HepG2 (cell line): Measurements from ENCODE around the gene CDK13. TPM values are rescaled to one million over a fixed set of nuclear protein-coding genes. Genes with fewer than 3 reads are reported as not detected.

ENCODE experiments used
- ATAC-seq: fragments of 200-7000 bp; cut with Tn5 transposase; 3 replicates; pipeline ENCODE4 v1.9.1; 2020; ENCODE audit warnings: mild to moderate bottlenecking, moderate library complexity
- BruUV-seq: library from RNA; stranded (reverse); fragments of 400-500 nt; replicated peaks from 2 replicates; lab custom pipeline; 2021; lab: Mats Ljungman, UMichigan
- CTCF ChIA-PET: fragments of 300-600 bp; formaldehyde crosslinking; extraction: SDS; loops from one replicate; lab custom pipeline; 2021; ENCODE audit warnings: low total read pairs, inconsistent platforms, low intra/inter-chr PET ratio; lab: Yijun Ruan, JAX
- POLR2A ChIA-PET: fragments of 350-600 bp; sonication (Branson Sonifier 250); formaldehyde crosslinking; loops from one replicate; lab custom pipeline; 2020; ENCODE audit warnings: antibody characterized with exemption, inconsistent platforms; lab: Yijun Ruan, JAX
- DNase-seq: peaks from one replicate; pipeline ENCODE4 v3.0.0-alpha.2; 2015; ENCODE audit warnings: low spot score
- FAIRE-seq: peaks from 3 replicates; lab custom pipeline; 2011; peaks lifted over from hg19 to GRCh38; lab: Jason Lieb, UNC
- H2AFZ ChIP-seq: one replicate; pipeline ENCODE4 v1.6.1; 2011; ENCODE audit warnings: low read length, inconsistent platforms
- H3K27ac ChIP-seq: fragments of 300-600 bp; 3 replicates; pipeline ENCODE4 v1.8.0; 2011; ENCODE audit warnings: mixed run types, mild to moderate bottlenecking, mixed read lengths, low read length, inconsistent platforms; ENCODE audit not compliant: insufficient read depth; ENCODE audit errors: extremely low read length
- H3K27me3 ChIP-seq, 2 experiments: fragments of 200-600 bp in 1 of 2; 2 replicates in 1 of 2; 3 replicates in 1 of 2; pipeline versions ENCODE4 v1.6.0 to v1.8.0; 2011; ENCODE audit warnings: low read length in 2 of 2, mild to moderate bottlenecking in 2 of 2, moderate library complexity in 2 of 2, inconsistent platforms in 1 of 2; ENCODE audit not compliant: insufficient read depth in 2 of 2, control insufficient read depth in 1 of 2
- H3K36me3 ChIP-seq, 2 experiments: fragments of 200-600 bp in 1 of 2; replicated peaks in 1 of 2; 2 replicates in 1 of 2; 3 replicates in 1 of 2; pipeline versions ENCODE4 v1.5.1 to v1.8.0; 2011; ENCODE audit warnings: low read length in 2 of 2, inconsistent platforms in 1 of 2; ENCODE audit not compliant: insufficient read depth in 2 of 2, control insufficient read depth in 1 of 2
- H3K4me1 ChIP-seq: 2 replicates; pipeline ENCODE4 v1.5.1; 2012; ENCODE audit warnings: low read length, inconsistent platforms; ENCODE audit not compliant: insufficient read depth
- H3K4me2 ChIP-seq: 2 replicates; pipeline ENCODE4 v1.6.0; 2011; ENCODE audit warnings: low read depth, low read length, inconsistent platforms
- H3K4me3 ChIP-seq, 3 experiments: fragments of 200-600 bp in 1 of 3; sonication (generic), shearing (Covaris generic) in 1 of 3; replicated peaks in 1 of 3; 2 replicates each; pipeline ENCODE4 v1.5.1; 2011 to 2016; ENCODE audit warnings: low read length in 3 of 3, inconsistent platforms in 2 of 3, low read depth in 2 of 3, mild to moderate bottlenecking in 2 of 3, control low read depth in 1 of 3, mixed read lengths in 1 of 3; ENCODE audit not compliant: insufficient read depth in 1 of 3
- H3K79me2 ChIP-seq: one replicate; pipeline ENCODE4 v1.6.1; 2011; ENCODE audit warnings: low read length, inconsistent platforms; ENCODE audit not compliant: insufficient read depth
- H3K9ac ChIP-seq: 2 replicates; pipeline ENCODE4 v1.6.0; 2011; ENCODE audit warnings: mild to moderate bottlenecking, low read depth, low read length, inconsistent platforms; ENCODE audit not compliant: insufficient read depth
- H3K9me3 ChIP-seq: 2 replicates; pipeline ENCODE4 v1.5.1; 2012; ENCODE audit warnings: mild to moderate bottlenecking, low read length
- H4K20me1 ChIP-seq: 2 replicates; pipeline ENCODE4 v1.6.0; 2011; ENCODE audit warnings: inconsistent platforms, mild to moderate bottlenecking, low read length, moderate library complexity; ENCODE audit not compliant: insufficient read depth
- AHDC1 ChIP-seq: sonication (generic); formaldehyde crosslinking; IDR thresholded peaks from 2 replicates; pipeline ENCODE4 v1.5.1; 2020; ENCODE audit warnings: mild to moderate bottlenecking, missing genetic modification reagents, borderline replicate concordance
- ZNF563 ChIP-seq: sonication (generic); formaldehyde crosslinking; IDR thresholded peaks from 2 replicates; pipeline ENCODE4 v1.8.0; 2022; ENCODE audit warnings: mild to moderate bottlenecking, moderate library complexity, missing genetic modification reagents
- ZXDC ChIP-seq: sonication (generic); formaldehyde crosslinking; IDR thresholded peaks from 2 replicates; pipeline ENCODE4 v1.5.0; 2020; ENCODE audit warnings: mild to moderate bottlenecking, missing genetic modification reagents
- in situ Hi-C: cut with HindIII; loops from 2 replicates; pipeline ENCODE4 v1.10.0; 2017; ENCODE audit warnings: low pct_unique_long_range_greater_than_20kb; ENCODE audit not compliant: extremely low pct_ligation_motif_present
- intact Hi-C: fragments of 100-400 bp; cut with micrococcal nuclease; formaldehyde crosslinking; loops from one replicate; pipeline ENCODE4 v1.10.0; 2022; ENCODE audit not compliant: unreplicated experiment
- polyA plus RNA-seq, 8 experiments: library from polyadenylated mRNA; depleted of rRNA in 3 of 8; stranded (reverse) in 7 of 8; unstranded in 1 of 8; fragments of >200 nt; fragmentation: Illumina TruSeq in 4 of 8; extraction: Trizol in 4 of 8; gene quantifications; 2 replicates each; pipeline versions ENCODE4 v1.2.1 to v1.2.3, GENCODE V29; 2011 to 2016; ENCODE audit warnings: low read depth in 4 of 8, missing spikeins in 1 of 8, mixed read lengths in 1 of 8; ENCODE audit not compliant: insufficient read depth in 1 of 8
- total RNA-seq, 5 experiments: library from RNA; depleted of rRNA; stranded (reverse); fragments of >200 nt; fragmentation: Illumina TruSeq; extraction: Trizol; gene quantifications; 2 replicates each; pipeline ENCODE4 v1.2.3, GENCODE V29; 2016; ENCODE audit warnings: low read depth in 1 of 5

The CDK13 gene
- total and polyA plus RNA-seq, 2 of the 13 experiments (the other 11 are each of a cell fraction or from before 2014, with no cell fraction given) = 21.0 to 40.9 TPM

GRCh38 chr7:39924122-39924521 is 25.9 kb upstream of the CDK13 start (continued):
- TF ChIP-seq AHDC1 (CRISPR knock-in tag) (no peak), ZXDC (CRISPR knock-in tag) (no peak)
- TF ChIP-seq, all 625 proteins: peak for 0

- Histone ChIP-seq H3K4me1 (peaks cover 32% of the 10 kb centered on the region), H2AFZ (no peak overlapping the region), H3K9ac (no peak overlapping the region), H3K4me3 (no peak overlapping the region), H3K27ac (no peak overlapping the region), H3K27me3 (no peaks in the 10 kb centered on the region), H3K36me3 (no peaks in the 10 kb centered on the region), H4K20me1 (no peaks in the 10 kb centered on the region), H3K9me3 (no peaks in the 10 kb centered on the region), H3K4me2 (no peak overlapping the region), H3K79me2 (no peaks in the 10 kb centered on the region)
- intact Hi-C loops = no loop called here
- no peak for TF ChIP-seq ZNF563 (CRISPR knock-in tag)
- no peak for FAIRE-seq
- ATAC-seq = no peak
- no peak for DNase-seq
- POLR2A ChIA-PET = no interaction called here
- CTCF ChIA-PET = no interaction called here
- in situ Hi-C loops = no loop called here
- BruUV-seq = no TSS peak
Measured at GRCh38 chr7:39926111-39926510, 23.9 kb upstream of the CDK13 start.
